Activated CD8-positive, alpha-beta memory T cell treated with anti-CD3 and anti-CD28 coated beads, Interleukin-2, amount 50 U/mL, for 4 hours (primary cell): ENCODE measurements around the gene AGAP2.
"Not testable (repeated sequence)": the region's sequence is repeated elsewhere in the genome, so short reads cannot be mapped to it uniquely, and the experiment has no call there.

ENCODE experiments used
- DNase-seq: peaks from one replicate; pipeline ENCODE4 v3.0.0-alpha.2; 2020

AGAP2 gene

GRCh38 chr12:57738661-57739237 is at the start of gene AGAP2:
AGAP2 (minus strand) TSS chr12:57738742; CDS start chr12:57738246, 496 bp downstream.
- DNase-seq: no peak

DNA sequence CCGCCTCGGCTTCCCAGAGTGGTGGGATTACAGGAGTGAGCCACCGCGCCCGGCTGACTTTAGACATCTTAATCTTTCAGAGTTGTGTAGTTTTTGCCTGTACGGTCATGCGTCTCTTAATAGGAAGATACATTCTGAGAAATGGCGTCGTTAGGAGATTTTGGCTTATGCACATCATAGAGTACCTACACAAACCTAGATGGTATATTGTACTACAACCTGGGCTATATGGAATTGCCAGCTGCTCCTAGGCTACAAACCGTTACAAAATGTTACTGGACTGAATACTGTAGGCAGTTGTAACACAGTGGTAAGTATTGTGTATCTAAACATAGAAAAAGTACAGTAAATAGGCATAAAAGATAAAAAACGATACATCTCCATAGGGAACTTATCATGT is 45.3 kb upstream of the AGAP2 start:
- no peak for DNase-seq

- DNase-seq: no peak
Observed at GRCh38 chr12:57783466-57783801, 44.9 kb upstream of the AGAP2 start.

DNA sequence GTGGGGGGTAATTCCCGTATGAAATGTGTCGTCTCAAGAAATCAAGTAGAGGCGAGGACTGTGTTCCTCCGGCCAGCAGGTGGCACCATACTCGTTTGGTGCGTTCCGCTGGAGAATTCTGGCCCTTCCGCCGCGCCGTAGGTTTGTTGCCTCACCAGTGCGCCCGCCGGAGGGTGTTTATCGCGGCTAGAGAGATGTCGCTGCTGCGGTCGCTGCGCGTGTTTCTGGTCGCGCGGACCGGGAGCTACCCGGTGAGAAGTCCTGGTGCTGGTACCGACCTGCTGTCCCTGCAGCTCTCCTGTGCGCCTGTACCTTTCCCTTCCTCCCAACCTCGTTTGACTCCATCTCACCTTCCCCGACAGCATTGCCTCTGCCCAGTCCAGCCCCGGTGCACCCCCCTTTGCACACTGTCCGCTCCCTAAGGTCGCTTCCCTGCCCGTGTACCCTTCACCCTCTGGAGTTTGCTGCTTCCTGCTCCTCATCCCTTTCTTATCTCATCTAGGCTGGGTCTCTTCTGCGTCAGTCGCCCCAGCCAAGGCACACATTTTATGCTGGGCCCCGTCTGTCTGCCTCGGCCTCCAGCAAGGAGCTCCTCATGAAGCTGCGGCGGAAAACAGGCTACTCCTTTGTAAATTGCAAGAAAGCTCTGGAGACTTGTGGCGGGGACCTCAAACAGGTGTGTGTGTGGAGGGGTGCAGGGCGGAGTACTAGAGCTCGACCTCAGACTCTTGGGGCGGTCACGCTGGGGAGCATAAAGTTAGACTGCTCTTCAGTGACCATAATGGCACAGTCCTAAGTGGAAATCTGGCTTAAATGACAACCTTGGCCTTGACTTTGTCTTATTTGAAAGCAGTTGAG is 44.3 kb upstream of the AGAP2 start, which contains the start of gene TSFM:
TSS of gene TSFM (plus strand) at position 180 of the 858 bp plus-strand sequence. CDS start at position 195, 15 bp downstream.
- DNase-seq: peak; percentile 98

DNA sequence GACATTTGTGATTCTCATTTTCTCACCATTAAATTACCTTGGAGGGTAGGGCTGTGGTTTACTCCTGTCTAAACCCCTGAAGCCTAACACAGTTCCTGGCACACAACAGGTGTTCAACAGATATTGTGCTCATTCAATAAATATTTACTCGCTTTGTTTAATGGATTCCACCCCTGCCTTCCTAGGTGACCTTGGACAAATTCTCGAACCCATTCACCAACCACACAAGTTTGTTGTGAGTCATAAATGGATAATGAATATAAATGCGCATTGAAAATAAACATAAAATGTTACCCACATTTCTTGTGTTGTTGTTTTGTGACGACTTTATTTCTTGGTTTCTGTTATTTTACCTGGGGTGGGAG is 43.7 kb upstream of the AGAP2 start:
- DNase-seq: no peak

GRCh38 chr12:57781801-57782200 is 43.3 kb upstream of the AGAP2 start:
- no peak for DNase-seq

DNA sequence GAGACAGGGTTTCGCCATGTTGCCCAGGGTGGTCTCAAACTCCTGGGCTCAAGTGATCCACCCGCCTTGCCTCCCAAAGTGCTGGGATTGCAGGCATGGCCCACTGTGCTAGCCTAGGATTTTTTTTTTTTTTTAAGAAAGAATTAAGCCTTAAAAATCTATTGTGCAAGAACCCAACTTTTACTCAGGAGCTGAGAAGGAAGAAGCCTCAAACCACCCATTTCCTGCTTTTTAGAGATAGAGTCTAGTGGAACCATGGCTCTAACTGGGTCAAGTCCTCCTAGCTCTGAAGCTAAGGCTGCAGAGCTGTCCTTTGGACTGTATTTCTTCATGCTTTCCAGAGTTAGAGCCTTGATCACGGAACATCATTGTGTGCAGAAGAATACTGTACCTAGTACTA is 42.7 kb upstream of the AGAP2 start:
- no peak for DNase-seq

DNA sequence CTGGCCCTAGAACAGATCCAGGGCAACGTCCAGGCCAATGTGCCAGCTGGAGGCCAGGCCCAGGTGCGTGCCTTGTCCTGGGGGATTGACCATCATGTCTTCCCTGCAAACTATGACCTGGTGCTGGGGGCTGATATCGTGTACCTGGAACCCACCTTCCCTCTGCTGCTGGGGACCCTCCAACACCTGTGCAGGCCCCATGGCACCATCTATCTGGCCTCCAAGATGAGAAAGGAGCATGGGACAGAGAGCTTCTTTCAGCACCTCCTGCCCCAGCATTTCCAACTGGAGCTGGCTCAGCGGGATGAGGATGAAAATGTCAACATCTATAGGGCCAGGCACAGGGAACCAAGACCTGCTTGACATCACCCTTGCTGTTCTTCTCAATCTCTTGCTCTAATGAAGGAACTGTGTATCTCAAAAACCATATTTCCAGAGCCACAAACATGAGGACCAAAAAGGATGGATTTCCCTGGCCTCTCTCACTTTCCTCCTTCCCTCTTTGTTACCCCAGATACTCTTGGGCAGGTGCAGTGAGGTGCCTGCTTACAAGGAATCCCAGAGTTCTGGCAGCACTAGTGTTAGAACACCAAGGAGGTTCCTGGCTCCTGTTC is 41.8 kb upstream of the AGAP2 start:
- DNase-seq: no peak

DNA sequence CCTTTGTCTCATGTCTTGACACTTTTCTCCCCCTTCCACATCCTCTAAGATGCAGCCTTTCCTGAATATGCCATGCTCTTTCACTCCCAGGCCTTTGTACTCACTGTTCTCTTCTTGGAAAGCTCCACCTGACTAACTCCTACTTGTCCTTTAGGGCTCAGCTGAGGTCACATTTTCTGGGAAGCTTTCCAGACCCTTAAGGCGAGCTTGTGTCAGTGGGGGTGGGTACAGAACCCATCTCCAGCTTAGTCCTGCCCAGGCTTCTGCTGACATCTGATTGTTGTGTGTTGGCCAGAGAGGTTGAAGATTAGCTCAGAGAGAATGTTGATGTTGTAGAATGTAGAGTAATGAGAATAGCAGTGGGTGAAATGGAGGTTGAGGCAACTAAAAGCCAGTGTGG is 41.2 kb upstream of the AGAP2 start:
- DNase-seq: no peak

GRCh38 chr12:57777911-57778310 is 39.4 kb upstream of the AGAP2 start:
- no peak for DNase-seq

DNA sequence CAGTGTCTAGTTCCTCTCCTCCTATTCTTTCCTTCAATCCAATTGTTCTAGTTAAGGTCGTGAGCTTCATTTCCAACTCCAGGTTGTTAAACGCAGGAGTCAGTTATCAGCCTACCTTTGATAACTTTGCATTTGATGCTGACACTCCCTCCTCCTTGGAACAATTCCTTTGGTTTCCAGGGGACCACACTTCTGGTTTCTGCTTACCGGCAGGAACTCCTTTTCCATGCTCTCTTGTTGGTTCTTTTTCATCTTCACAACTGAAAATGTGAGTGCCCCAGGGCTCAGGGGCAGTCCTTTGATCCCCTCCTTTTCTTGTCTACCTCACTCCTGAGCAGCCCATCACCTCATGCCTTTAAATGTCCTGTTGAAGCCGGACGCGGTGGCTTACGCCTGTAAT is 38.8 kb upstream of the AGAP2 start:
- no peak for DNase-seq

GRCh38 chr12:57776247-57776587 is 37.7 kb upstream of the AGAP2 start:
- DNase-seq: no peak

- no peak for DNase-seq
Observed at GRCh38 chr12:57775563-57776246, 37.2 kb upstream of the AGAP2 start.

DNA sequence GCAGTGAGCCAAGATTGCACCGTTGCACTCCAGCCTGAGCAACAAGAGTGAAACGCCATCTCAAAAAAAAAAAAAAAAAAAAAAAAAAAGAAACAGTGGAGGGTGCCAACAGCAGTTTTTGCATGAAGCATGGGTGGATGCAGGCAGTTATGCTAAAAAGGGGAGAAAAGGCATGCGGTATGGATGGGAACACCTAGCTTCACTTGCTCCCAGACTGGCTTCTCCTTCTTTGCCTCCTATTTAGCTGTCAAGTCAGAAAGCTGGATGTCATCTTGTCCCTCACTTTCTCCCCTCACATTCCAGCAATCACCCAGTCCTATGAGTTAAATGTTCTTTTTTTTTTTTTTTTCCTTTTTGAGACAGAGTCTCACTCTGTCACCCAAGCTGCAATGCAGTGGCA is 36.5 kb upstream of the AGAP2 start:
- DNase-seq: no peak

GRCh38 chr12:57774634-57775033 is 36.1 kb upstream of the AGAP2 start:
- DNase-seq: not testable (repeated sequence)

DNA sequence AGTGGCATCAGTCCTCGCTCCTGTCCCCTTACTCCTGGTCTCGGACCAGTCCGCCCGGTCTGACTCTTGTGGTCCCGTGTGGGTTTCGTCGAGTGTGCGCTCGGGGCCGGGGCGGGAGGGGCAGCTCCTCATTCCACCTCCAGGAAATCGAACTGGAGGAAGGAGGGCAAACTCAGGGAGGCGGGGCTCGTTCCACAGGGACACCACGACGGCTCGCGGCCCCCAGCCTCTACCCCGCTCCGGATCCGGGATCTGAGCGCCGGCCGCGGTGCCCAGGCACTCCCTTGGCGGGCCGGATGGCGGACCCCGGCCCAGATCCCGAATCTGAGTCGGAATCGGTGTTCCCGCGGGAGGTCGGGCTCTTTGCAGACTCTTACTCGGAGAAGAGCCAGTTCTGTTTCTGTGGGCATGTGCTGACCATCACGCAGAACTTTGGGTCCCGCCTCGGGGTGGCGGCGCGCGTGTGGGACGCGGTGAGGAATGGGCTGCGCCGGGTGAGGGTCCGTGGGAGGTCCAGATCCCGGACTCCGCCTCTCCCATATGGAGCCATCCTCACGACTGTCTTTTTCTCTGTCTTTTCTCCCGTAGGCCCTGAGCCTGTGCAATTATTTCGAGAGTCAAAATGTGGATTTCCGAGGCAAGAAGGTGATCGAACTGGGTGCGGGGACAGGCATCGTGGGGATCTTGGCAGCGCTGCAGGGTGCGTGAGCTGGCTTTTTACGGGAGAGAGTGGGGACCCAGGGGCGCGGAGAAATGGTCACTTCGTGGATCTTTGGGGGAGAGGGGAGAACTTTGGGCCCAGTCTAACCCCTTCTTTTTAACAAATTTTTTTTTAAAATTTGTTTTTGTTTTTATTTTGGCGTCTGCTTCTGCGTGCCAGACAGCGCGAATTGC is 34.1 kb upstream of the AGAP2 start, which contains the start of gene EEF1AKMT3:
TSS of gene EEF1AKMT3 (plus strand) at position 186 of the 894 bp plus-strand sequence. CDS start at position 297, 111 bp downstream.
- DNase-seq: no peak

GRCh38 chr12:57771873-57772428 is 33.4 kb upstream of the AGAP2 start, which contains the start of gene METTL1:
METTL1 (minus strand) TSS chr12:57772105; CDS start chr12:57772083, 22 bp downstream.
- peak; percentile 93 for DNase-seq

GRCh38 chr12:57771236-57771872 is 32.8 kb upstream of the AGAP2 start:
- DNase-seq: peak; percentile 90

GRCh38 chr12:57770734-57771133 is 32.2 kb upstream of the AGAP2 start:
- DNase-seq: no peak

DNA sequence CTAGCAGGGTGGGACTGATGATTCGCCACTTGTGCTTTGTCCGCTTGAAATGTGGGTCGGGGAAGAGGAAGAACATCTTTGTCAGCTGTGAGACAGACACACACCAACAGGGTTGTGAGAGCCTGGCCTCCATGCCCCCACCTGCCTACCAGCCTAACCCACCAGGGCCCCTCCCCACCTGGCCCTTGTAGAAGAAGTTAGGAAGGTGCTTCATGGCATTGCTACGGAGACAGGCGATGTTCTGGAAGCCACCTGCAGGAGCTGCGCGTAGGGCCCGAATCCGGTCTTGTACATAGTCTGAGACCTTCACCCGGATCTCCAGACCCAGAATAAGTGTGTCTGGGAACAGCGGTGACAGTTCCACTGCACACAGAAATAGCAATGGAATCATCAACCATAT is 31.1 kb upstream of the AGAP2 start:
- no peak for DNase-seq

- no peak for DNase-seq
Observed at GRCh38 chr12:57767876-57768275, 29.3 kb upstream of the AGAP2 start.

DNA sequence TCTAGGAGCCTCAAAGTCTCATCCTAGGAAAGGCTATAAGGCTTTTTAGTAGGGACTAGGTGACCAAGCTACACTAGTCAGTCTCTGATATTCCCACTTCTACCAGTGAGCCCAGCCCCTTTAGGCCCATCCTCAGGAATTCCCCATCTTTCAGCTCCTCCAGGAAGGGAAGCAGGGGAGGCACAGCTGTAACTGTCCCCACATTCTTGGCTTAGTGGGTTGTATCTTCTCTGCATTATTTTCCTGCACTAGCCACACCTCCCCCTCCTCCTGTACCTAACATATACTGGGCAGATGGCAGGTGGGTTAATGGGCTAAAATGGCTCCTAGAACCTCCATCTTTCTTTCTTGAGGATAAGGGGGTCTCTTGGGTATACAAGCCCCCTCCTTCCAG is 28.8 kb upstream of the AGAP2 start:
- no peak for DNase-seq
